Transverse colon (tissue), 4 donors: Measurements from ENCODE around the gene FAM131C.

ENCODE experiments used
- CTCF ChIP-seq, 5 experiments: fragments of 200-600 bp in 3 of 5; fragments of 450-650 bp in 2 of 5; sonication (generic) in 3 of 5; IDR thresholded peaks; 1 replicate in 2 of 5; 2 replicates in 3 of 5; pipeline ENCODE4 v1.5.1; 2016 to 2017; ENCODE audit warnings: antibody characterized with exemption in 5 of 5, inconsistent platforms in 3 of 5, mild to moderate bottlenecking in 2 of 5, moderate library complexity in 1 of 5
- EP300 ChIP-seq: sonication (generic); formaldehyde crosslinking; IDR thresholded peaks from one replicate; pipeline ENCODE4 v1.6.1; 2017; ENCODE audit warnings: antibody characterized with exemption, low read depth
- POLR2AphosphoS5 ChIP-seq, 3 donors: sonication (generic); formaldehyde crosslinking; IDR thresholded peaks; one replicate each; pipeline ENCODE4 v1.6.1; 2016; ENCODE audit warnings: antibody characterized with exemption in 3 of 3

- TF ChIP-seq CTCF (IDR thresholded peaks at IDR 0.05), result no peak
- no peak for TF ChIP-seq EP300
- TF ChIP-seq POLR2AphosphoS5 (IDR thresholded peaks at IDR 0.05), result no peak
Measured at GRCh38 chr1:16050328-16050727, 23.1 kb downstream of the FAM131C start.
